Stomach (tissue), 9 donors: ENCODE results near the gene MYLK2. TPM values are rescaled to one million over a fixed set of nuclear protein-coding genes. Genes with fewer than 3 reads are reported as not detected.
"Not testable (repeated sequence)": the region's sequence is repeated elsewhere in the genome, so short reads cannot be mapped to it uniquely, and the experiment has no call there.

ENCODE experiments used
- DNase-seq, 2 donors: peaks; one replicate each; pipeline versions ENCODE4 v3.0.0 to v3.0.0-alpha.2; 2013 to 2019
- H3K27ac ChIP-seq, 5 donors: fragments of 200-600 bp in 4 of 5; sonication (generic) in 4 of 5; one replicate each; pipeline ENCODE4 v1.5.1; 2013 to 2019; ENCODE audit warnings: mild to moderate bottlenecking in 1 of 5, moderate library complexity in 1 of 5
- H3K27me3 ChIP-seq, 3 donors: fragments of 200-600 bp; sonication (generic); one replicate each; pipeline ENCODE4 v1.5.1; 2017 to 2019; ENCODE audit warnings: mixed run types in 1 of 3
- H3K36me3 ChIP-seq, 4 donors: fragments of 200-600 bp; sonication (generic); 1 replicate in 3 of 4; 2 replicates in 1 of 4; pipeline ENCODE4 v1.5.1; 2016 to 2019
- H3K4me1 ChIP-seq, 4 donors: fragments of 200-600 bp; sonication (generic); one replicate each; pipeline ENCODE4 v1.5.1; 2016 to 2019
- H3K4me3 ChIP-seq, 4 donors: fragments of 200-600 bp; sonication (generic) in 3 of 4; one replicate each; pipeline ENCODE4 v1.5.1; 2016 to 2019; ENCODE audit warnings: mild to moderate bottlenecking in 1 of 4
- H3K9me3 ChIP-seq, 4 donors: fragments of 200-600 bp; sonication (generic); one replicate each; pipeline ENCODE4 v1.5.1; 2016 to 2019
- EP300 ChIP-seq: sonication (generic); formaldehyde crosslinking; IDR thresholded peaks from one replicate; pipeline ENCODE4 v1.6.1; 2017; ENCODE audit warnings: antibody characterized with exemption
- POLR2A ChIP-seq, 4 donors: fragments of 450-650 bp; IDR thresholded peaks; one replicate each; pipeline ENCODE4 v1.6.1; 2016; ENCODE audit warnings: antibody characterized with exemption in 4 of 4, control low read depth in 2 of 4, mild to moderate bottlenecking in 1 of 4, moderate library complexity in 1 of 4
- POLR2AphosphoS5 ChIP-seq, 3 donors: sonication (generic); formaldehyde crosslinking; IDR thresholded peaks; one replicate each; pipeline ENCODE4 v1.6.1; 2016; ENCODE audit warnings: antibody characterized with exemption in 3 of 3
- WGBS, 5 donors: extraction: QIAGEN DNeasy Blood & Tissue Kit in 3 of 5; methylation state at CpG; one replicate each; pipeline versions ENCODE4 v1.1.5 to v1.1.7; 2013 to 2018; 5-methylcytosine and 5-hydroxymethylcytosine counted together
- intact Hi-C: fragments of 100-400 bp; cut with DNase I; formaldehyde crosslinking; loops from one replicate; pipeline ENCODE4 v1.15.1; 2023; ENCODE audit warnings: low total_unique reads
- polyA plus RNA-seq, 3 donors: library from polyadenylated mRNA; stranded (reverse); fragments of 200-250 nt; gene quantifications; one replicate each; pipeline ENCODE4 v1.2.3, GENCODE V29; 2013
- total RNA-seq, 5 donors: library from RNA; depleted of rRNA; stranded (reverse); fragments of >200 nt; gene quantifications; one replicate each; pipeline versions ENCODE4 v1.1.0 to v1.2.3, GENCODE V29; 2014 to 2016
- TF ChIP-seq, protein P1 (sequence below), 7 experiments: fragments of 450-650 bp in 4 of 7; fragments of 200-600 bp in 3 of 7; sonication (generic) in 3 of 7; IDR thresholded peaks; one replicate each; pipeline ENCODE4 v1.5.1; 2016 to 2019; ENCODE audit warnings: antibody characterized with exemption in 7 of 7, control low read depth in 2 of 7, mild to moderate bottlenecking in 1 of 7
- donor health status: healthy with polysubstance abuse.
- donor health status: Bipolar disorder and iron deficiency.
- donor health status: healthy.

Gene MYLK2
- total and polyA plus RNA-seq, 8 donors, result 0.19 to 0.45 (median 0.37) TPM; not detected in 3

DNA sequence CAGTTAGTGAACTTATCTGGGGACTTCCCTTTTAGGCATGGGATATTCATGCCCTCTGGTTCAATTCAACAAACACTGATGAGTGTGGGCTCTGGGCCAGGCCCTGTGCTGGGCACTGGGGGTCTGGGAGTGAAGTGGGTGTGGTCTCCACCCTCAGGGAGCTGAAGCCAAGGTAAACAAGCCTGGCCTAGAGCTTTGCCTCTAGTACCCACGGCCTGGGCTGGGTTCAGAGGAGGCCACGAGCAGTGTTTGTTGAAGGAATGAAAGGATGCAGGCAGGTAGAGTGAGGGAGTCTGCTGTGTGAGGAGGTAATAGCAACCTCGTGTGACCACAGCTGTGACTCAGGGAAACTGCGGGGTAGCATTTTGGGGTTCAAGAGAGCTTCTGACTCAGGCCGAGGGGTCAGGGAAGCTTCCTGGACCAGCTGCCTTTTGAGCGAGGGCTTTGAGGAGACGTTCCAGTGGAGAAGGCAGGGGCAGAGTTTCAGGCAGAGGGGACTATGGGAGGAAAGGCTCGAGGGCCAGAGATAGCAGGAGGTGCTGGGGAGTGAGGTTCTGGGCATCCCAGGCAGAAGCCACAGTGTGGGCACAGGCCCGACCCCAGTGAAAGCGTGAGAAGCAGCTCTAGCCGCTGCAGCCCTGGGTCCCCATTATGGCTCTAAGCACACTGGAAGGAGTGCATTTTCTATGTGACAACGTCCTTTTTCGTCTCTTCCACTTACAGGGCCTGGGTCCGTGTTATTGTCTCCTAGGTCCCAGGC, 5.6 kb downstream of the MYLK2 start:
- Histone ChIP-seq H3K4me1 (peaks cover 0 to 11% (median 10%) of the 10 kb centered on the region in 4 donors), H3K36me3 (no peaks in the 10 kb centered on the region), H3K27me3 (peaks cover 0 to 3% (median 0%) of the 10 kb centered on the region in 3 donors), H3K9me3 (no peaks in the 10 kb centered on the region), H3K4me3 (no peak overlapping the region), H3K27ac (no peak overlapping the region)
- 61 to 77% (median 68%) methylated on average over 13 to 14 of the region's 14 CpGs for WGBS, 5 donors
- no peak for DNase-seq
- intact Hi-C loops, result loop anchor here (10.0 kb wide), 2 partner anchors 200 to 260 kb away; no protein-coding TSS in a partner anchor
- no peak for TF ChIP-seq EP300
- no peak for TF ChIP-seq POLR2AphosphoS5 (IDR thresholded peaks at IDR 0.05)
- TF ChIP-seq, protein P1, sequence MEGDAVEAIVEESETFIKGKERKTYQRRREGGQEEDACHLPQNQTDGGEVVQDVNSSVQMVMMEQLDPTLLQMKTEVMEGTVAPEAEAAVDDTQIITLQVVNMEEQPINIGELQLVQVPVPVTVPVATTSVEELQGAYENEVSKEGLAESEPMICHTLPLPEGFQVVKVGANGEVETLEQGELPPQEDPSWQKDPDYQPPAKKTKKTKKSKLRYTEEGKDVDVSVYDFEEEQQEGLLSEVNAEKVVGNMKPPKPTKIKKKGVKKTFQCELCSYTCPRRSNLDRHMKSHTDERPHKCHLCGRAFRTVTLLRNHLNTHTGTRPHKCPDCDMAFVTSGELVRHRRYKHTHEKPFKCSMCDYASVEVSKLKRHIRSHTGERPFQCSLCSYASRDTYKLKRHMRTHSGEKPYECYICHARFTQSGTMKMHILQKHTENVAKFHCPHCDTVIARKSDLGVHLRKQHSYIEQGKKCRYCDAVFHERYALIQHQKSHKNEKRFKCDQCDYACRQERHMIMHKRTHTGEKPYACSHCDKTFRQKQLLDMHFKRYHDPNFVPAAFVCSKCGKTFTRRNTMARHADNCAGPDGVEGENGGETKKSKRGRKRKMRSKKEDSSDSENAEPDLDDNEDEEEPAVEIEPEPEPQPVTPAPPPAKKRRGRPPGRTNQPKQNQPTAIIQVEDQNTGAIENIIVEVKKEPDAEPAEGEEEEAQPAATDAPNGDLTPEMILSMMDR (IDR thresholded peaks at IDR 0.05), result no peak
- TF ChIP-seq POLR2A (IDR thresholded peaks at IDR 0.05), result no peak

DNA sequence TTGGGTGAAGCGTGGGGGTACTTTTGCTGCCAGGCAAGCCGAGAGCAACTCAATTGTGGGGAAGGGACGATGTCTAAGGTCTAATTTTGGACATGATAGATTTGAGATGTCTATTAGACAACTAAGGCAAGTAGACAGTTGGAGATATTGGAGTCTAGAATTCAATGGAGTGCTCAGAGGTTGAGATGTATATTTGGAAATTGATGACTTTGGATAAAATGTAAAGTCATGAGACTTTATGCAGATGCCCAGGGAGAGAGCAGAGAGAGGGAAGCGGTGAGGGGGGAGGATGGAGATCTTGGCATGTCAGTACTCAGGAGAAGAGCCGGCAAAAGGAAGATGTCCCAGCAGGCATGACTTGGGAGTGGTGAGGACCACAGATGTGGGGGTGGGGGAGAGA, 6.9 kb downstream of the MYLK2 start:
- TF ChIP-seq EP300, result no peak
- H3K4me1 ChIP-seq, result peaks cover 0 to 11% (median 10%) of the 10 kb centered on the region in 4 donors
- 84 to 95% (median 89%) methylated on average over 5 of the region's 5 CpGs for WGBS, 5 donors

DNA sequence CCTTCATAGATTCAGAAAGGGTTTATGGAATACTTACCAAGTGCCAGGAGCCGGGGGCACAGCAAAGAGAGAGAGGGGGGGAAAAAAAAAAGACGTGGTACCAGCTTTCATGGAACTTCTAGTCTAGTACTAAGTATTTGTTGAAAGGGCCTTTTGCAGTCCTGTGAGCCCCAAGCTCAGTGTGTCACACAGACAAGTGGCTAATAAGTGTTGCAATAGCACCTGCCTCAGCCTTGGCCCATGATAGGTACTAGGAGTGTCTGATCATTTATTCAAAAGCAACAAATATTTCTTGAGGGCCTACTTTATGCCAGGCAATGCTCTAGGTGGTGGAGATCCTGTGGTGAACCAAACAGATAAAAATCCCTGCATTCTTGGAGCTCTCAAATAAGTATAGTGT, 7.9 kb downstream of the MYLK2 start:
- Histone ChIP-seq H3K9me3 (no peaks in the 10 kb centered on the region), H3K27me3 (peaks cover 0 to 13% (median 0%) of the 10 kb centered on the region in 3 donors), H3K4me1 (peaks cover 0 to 11% (median 10%) of the 10 kb centered on the region in 4 donors), H3K4me3 (no peak overlapping the region), H3K36me3 (no peaks in the 10 kb centered on the region), H3K27ac (no peak overlapping the region)
- 62 to 86% (median 75%) methylated on average over 2 of the region's 2 CpGs for WGBS, 5 donors
- TF ChIP-seq, protein P1 (IDR thresholded peaks at IDR 0.05), result no peak
- intact Hi-C loops, result loop anchor here (10.0 kb wide), 2 partner anchors 198 to 258 kb away; no protein-coding TSS in a partner anchor
- DNase-seq, result no peak

More for the DNA sequence above, 6.9 kb downstream of the MYLK2 start:
- no peak overlapping the region for H3K27ac ChIP-seq
- peaks cover 0 to 8% (median 0%) of the 10 kb centered on the region in 3 donors for H3K27me3 ChIP-seq
- no peak overlapping the region for H3K4me3 ChIP-seq
- DNase-seq, result no peak
- H3K9me3 ChIP-seq, result no peaks in the 10 kb centered on the region
- H3K36me3 ChIP-seq, result no peaks in the 10 kb centered on the region
- intact Hi-C loops, result loop anchor here (10.0 kb wide), 2 partner anchors 199 to 259 kb away; no protein-coding TSS in a partner anchor

- DNase-seq, H3K36me3 ChIP-seq, H3K4me1 ChIP-seq, H3K4me3 ChIP-seq, H3K27ac ChIP-seq, H3K9me3 ChIP-seq: not testable (repeated sequence)
- intact Hi-C loops, result loop anchor here (10.0 kb wide), 2 partner anchors 197 to 257 kb away; no protein-coding TSS in a partner anchor
- peaks cover 0 to 13% (median 0%) of the 10 kb centered on the region in 3 donors for H3K27me3 ChIP-seq
- 89 to 96% (median 92%) methylated on average over 10 to 11 of the region's 11 CpGs for WGBS, 5 donors
Observed at GRCh38 chr20:31828016-31828415, 8.9 kb downstream of the MYLK2 start.

- H3K9me3 ChIP-seq, result no peaks in the 10 kb centered on the region
- DNase-seq, result no peak
- TF ChIP-seq EP300, result no peak
- TF ChIP-seq POLR2AphosphoS5 (IDR thresholded peaks at IDR 0.05), result no peak
- no peak for TF ChIP-seq POLR2A (IDR thresholded peaks at IDR 0.05)
- no peak overlapping the region for H3K27ac ChIP-seq
- H3K27me3 ChIP-seq, result peaks cover 0 to 20% (median 0%) of the 10 kb centered on the region in 3 donors
- intact Hi-C loops, result loop anchor here (10.0 kb wide), 2 partner anchors 195 to 255 kb away; no protein-coding TSS in a partner anchor
- H3K4me3 ChIP-seq, result no peak overlapping the region
- H3K36me3 ChIP-seq, result no peaks in the 10 kb centered on the region
- peaks cover 0 to 10% (median 0%) of the 10 kb centered on the region in 4 donors for H3K4me1 ChIP-seq
- 81 to 89% (median 84%) methylated on average over 6 of the region's 6 CpGs for WGBS, 5 donors
Observed at GRCh38 chr20:31829731-31830130, 10.6 kb downstream of the MYLK2 start.
